Endodermal cell (in vitro differentiated cells): ENCODE measurements around the gene SGSM2. TPM values are rescaled to one million over a fixed set of nuclear protein-coding genes. Genes with fewer than 3 reads are reported as not detected.

ENCODE experiments used
- DNase-seq: peaks from one replicate; pipeline ENCODE4 v3.0.0-alpha.2; 2017
- H3K27ac ChIP-seq: 2 replicates; pipeline ENCODE4 v1.5.1; 2013; ENCODE audit warnings: mild to moderate bottlenecking, low read depth, low read length, moderate library complexity
- H3K27me3 ChIP-seq: 2 replicates; pipeline ENCODE4 v1.6.1; 2013; ENCODE audit warnings: mild to moderate bottlenecking, low read length, moderate library complexity; ENCODE audit not compliant: insufficient read depth, control insufficient read depth, poor library complexity, severe bottlenecking
- H3K36me3 ChIP-seq: 2 replicates; pipeline ENCODE4 v1.7.0; 2013; ENCODE audit warnings: mild to moderate bottlenecking, low read length, moderate library complexity; ENCODE audit not compliant: control insufficient read depth, insufficient read depth
- H3K4me1 ChIP-seq: one replicate; pipeline ENCODE4 v1.7.0; 2013; ENCODE audit warnings: low read length; ENCODE audit not compliant: control insufficient read depth, insufficient read depth
- H3K4me3 ChIP-seq: 2 replicates; pipeline ENCODE4 v1.5.1; 2013; ENCODE audit warnings: mild to moderate bottlenecking, low read length, moderate library complexity
- H3K9ac ChIP-seq: 2 replicates; pipeline ENCODE4 v1.6.1; 2013; ENCODE audit warnings: mild to moderate bottlenecking, low read length, moderate library complexity; ENCODE audit not compliant: poor library complexity, severe bottlenecking; ENCODE audit errors: extremely low read depth
- H3K9me3 ChIP-seq: 2 replicates; pipeline ENCODE4 v1.6.1; 2013; ENCODE audit warnings: mild to moderate bottlenecking, low read length, moderate library complexity; ENCODE audit not compliant: control insufficient read depth
- H3K27ac Mint-ChIP-seq: 2 replicates; pipeline ENCODE4 v1.8.0; 2020; ENCODE audit warnings: mixed read lengths
- H3K27me3 Mint-ChIP-seq: 2 replicates; pipeline ENCODE4 v1.8.0; 2021; ENCODE audit warnings: mild to moderate bottlenecking, mixed read lengths; ENCODE audit not compliant: insufficient read depth
- H3K36me3 Mint-ChIP-seq: 2 replicates; pipeline ENCODE4 v1.8.0; 2020; ENCODE audit warnings: low read depth, mixed read lengths
- H3K4me1 Mint-ChIP-seq: 2 replicates; pipeline ENCODE4 v1.8.0; 2020; ENCODE audit warnings: mixed read lengths
- H3K4me3 Mint-ChIP-seq: 2 replicates; pipeline ENCODE4 v1.8.0; 2020; ENCODE audit warnings: mild to moderate bottlenecking, moderate library complexity, mixed read lengths
- H3K9me3 Mint-ChIP-seq: 2 replicates; pipeline ENCODE4 v1.8.0; 2020; ENCODE audit warnings: mild to moderate bottlenecking, mixed read lengths
- CTCF ChIP-seq: fragments of 200-600 bp; sonication (generic); conservative IDR thresholded peaks from 2 replicates; pipeline ENCODE4 v1.5.0; 2021; ENCODE audit warnings: antibody characterized with exemption, mild to moderate bottlenecking
- WGBS, 2 experiments: methylation state at CpG; one replicate each; pipeline versions ENCODE4 v1.1.5 to v1.1.7; 2013; ENCODE audit warnings: missing lambda C conversion rate in 2 of 2, mixed read lengths in 1 of 2; ENCODE audit not compliant: insufficient coverage in 1 of 2, insufficient read length in 1 of 2; 5-methylcytosine and 5-hydroxymethylcytosine counted together
- long read RNA-seq, 4 experiments: library from polyadenylated mRNA in 2 of 4; library from RNA in 1 of 4; library from capped mRNA in 1 of 4; stranded (forward) in 3 of 4; unstranded in 1 of 4; transcript quantifications; one replicate each; pipeline ENCODE4 v2.0.0, GENCODE V29; 2020 to 2021; ENCODE audit warnings: inconsistent platforms in 1 of 4
- polyA plus RNA-seq, 2 experiments: library from polyadenylated mRNA; stranded (reverse); fragments of 50-300 nt; gene quantifications; one replicate each; pipeline ENCODE4 v1.2.3, GENCODE V29; 2013
- total RNA-seq, 2 donors: library from RNA; stranded (reverse); fragmentation: NEBNext Ultra II Directional in 1 of 2; extraction: Animal tissue kit (Norgen Biotek cat#: 25700) in 1 of 2; gene quantifications; 2 replicates in 1 of 2; 3 replicates in 1 of 2; pipeline ENCODE4 v1.2.1, GENCODE V29; 2021

Gene SGSM2, protein sequence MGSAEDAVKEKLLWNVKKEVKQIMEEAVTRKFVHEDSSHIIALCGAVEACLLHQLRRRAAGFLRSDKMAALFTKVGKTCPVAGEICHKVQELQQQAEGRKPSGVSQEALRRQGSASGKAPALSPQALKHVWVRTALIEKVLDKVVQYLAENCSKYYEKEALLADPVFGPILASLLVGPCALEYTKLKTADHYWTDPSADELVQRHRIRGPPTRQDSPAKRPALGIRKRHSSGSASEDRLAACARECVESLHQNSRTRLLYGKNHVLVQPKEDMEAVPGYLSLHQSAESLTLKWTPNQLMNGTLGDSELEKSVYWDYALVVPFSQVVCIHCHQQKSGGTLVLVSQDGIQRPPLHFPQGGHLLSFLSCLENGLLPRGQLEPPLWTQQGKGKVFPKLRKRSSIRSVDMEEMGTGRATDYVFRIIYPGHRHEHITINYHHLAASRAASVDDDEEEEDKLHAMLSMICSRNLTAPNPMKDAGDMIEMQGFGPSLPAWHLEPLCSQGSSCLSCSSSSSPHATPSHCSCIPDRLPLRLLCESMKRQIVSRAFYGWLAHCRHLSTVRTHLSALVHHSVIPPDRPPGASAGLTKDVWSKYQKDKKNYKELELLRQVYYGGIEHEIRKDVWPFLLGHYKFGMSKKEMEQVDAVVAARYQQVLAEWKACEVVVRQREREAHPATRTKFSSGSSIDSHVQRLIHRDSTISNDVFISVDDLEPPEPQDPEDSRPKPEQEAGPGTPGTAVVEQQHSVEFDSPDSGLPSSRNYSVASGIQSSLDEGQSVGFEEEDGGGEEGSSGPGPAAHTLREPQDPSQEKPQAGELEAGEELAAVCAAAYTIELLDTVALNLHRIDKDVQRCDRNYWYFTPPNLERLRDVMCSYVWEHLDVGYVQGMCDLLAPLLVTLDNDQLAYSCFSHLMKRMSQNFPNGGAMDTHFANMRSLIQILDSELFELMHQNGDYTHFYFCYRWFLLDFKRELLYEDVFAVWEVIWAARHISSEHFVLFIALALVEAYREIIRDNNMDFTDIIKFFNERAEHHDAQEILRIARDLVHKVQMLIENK
- 10 to 100 TPM; 62.5 to 77.3 TPM for total RNA-seq
- polyA plus RNA-seq (2013, experiment 1 of 2), result 80.3 TPM
- polyA plus RNA-seq (2013, experiment 2 of 2), result 69.3 TPM
- long read RNA-seq, experiment 1, partial matches to known transcripts, result 14 of 18 reads
- long read RNA-seq, experiment 1, other reads (novel, unspliced or antisense), result 3 of 18 reads
- long read RNA-seq, experiment 2, full-length matches to known transcripts, result 29 of 76 reads
- long read RNA-seq, experiment 2, partial matches to known transcripts, result 18 of 76 reads
- long read RNA-seq, experiment 2, other reads (novel, unspliced or antisense), result 29 of 76 reads
- long read RNA-seq, experiment 3, full-length matches to known transcripts, result 5 of 25 reads
- long read RNA-seq, experiment 3, partial matches to known transcripts, result 12 of 25 reads
- long read RNA-seq, experiment 3, other reads (novel, unspliced or antisense), result 8 of 25 reads
- long read RNA-seq, experiment 4, result 0 reads

- peaks cover 14% of the 10 kb centered on the region for H3K4me1 Mint-ChIP-seq
- Histone ChIP-seq H3K9ac (peak within 1 kb of the TSS; percentile 95), H3K36me3 (peaks cover 37% of the 10 kb centered on the region), H3K4me1 (peaks cover 11% of the 10 kb centered on the region), H3K27ac (peak within 1 kb of the TSS; percentile 62), H3K9me3 (no peaks in the 10 kb centered on the region), H3K4me3 (peak within 1 kb of the TSS; percentile 98), H3K27me3 (no peaks in the 10 kb centered on the region)
- no peaks in the 10 kb centered on the region for H3K27me3 Mint-ChIP-seq
- no peak for TF ChIP-seq CTCF
- H3K9me3 Mint-ChIP-seq, result no peaks in the 10 kb centered on the region
- H3K36me3 Mint-ChIP-seq, result peaks cover 16% of the 10 kb centered on the region
- peak; percentile 88 for DNase-seq
- H3K27ac Mint-ChIP-seq, result peak within 1 kb of the TSS; percentile 99
- WGBS, 2 experiments, result 1 to 4% methylated on average over 19 to 77 of the region's 77 CpGs
- H3K4me3 Mint-ChIP-seq, result no peak within 1 kb of the TSS
These were observed at the start of gene SGSM2 for GRCh38 chr17:2336852-2337543. Gene SGSM2 (plus strand): TSS chr17:2337501. CDS start chr17:2337689, 188 bp downstream.

DNA sequence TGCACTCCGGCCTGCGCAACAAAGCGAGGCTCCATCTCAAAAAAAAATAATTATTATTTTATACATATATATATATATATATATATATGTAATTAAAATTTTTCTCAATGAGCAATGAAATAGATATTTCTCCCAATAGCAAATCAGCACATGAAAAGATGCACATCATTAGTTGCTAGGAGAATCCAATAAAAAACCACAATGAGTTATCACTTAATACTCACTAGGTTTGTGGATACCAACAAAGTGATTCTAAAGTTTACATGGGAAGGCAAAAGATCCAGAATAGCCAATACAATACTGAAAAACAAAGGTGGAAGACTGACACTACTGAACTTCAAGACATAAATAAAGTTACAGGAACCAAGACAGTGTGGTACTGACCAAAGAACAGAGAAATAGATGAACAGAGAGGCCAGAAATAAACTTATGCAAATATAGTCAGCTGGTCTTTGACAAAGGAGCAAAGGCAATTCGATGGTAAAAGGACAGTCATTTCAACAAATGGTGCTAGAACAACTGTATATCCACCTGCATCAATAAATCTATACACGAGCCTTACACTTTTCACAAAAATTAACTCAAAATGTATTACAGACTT is 47.3 kb upstream of the SGSM2 start:
- no peak overlapping the region for H3K4me3 Mint-ChIP-seq
- H3K27me3 ChIP-seq, result no peaks in the 10 kb centered on the region
- 87 to 96% methylated on average over 2 of the region's 5 CpGs for WGBS, 2 experiments
- H3K4me1 Mint-ChIP-seq, result peaks cover 9% of the 10 kb centered on the region
- H3K36me3 Mint-ChIP-seq, result peaks cover 77% of the 10 kb centered on the region
- no peak for DNase-seq
- H3K9me3 ChIP-seq, result no peaks in the 10 kb centered on the region
- no peak overlapping the region for H3K27ac Mint-ChIP-seq
- H3K9me3 Mint-ChIP-seq, result no peaks in the 10 kb centered on the region
- peaks cover 81% of the 10 kb centered on the region for H3K36me3 ChIP-seq
- no peak overlapping the region for H3K27ac ChIP-seq
- H3K4me1 ChIP-seq, result no peaks in the 10 kb centered on the region
- TF ChIP-seq CTCF, result no peak
- no peak overlapping the region for H3K4me3 ChIP-seq
- no peak overlapping the region for H3K9ac ChIP-seq
- no peaks in the 10 kb centered on the region for H3K27me3 Mint-ChIP-seq
